ENCODE results near the gene EP400. TPM values are rescaled to one million over a fixed set of nuclear protein-coding genes. Genes with fewer than 3 reads are reported as not detected.

EP400 gene
- total RNA-seq, 6 experiments from 2014 or later = 27.5 to 35.3 (median 30.4) TPM

DNA sequence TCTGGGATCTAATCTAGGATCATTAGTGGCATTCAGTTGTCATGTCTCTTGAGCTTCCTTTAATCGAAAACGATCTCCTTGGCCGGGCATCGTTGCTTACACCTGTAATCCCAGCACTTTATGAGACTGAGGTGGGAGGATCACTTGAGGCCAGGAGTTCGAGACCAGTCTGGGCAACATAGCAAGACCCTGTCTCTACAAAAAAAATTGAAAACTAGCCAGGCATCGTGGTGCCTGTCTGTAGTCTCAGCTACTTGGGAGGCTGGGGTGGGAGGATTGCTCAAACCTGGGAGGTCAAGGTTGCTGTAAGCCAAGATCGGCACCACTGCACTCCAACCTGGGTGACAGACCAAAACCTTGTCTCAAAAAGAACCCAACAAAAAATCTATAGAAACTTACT, 11.7 kb upstream of the EP400 start:
- Mint-ChIP-seq H3K27ac (no peak overlapping the region; the same call in 1 of the 2 replicates), H3K9me3 (no peaks in the 10 kb centered on the region), H3K27me3 (ENCODE audit: insufficient read depth) (peaks cover 2% of the 10 kb centered on the region; the same call in 1 of the 2 replicates), H3K4me3 (no peak overlapping the region), H3K4me1 (ENCODE audit: low read depth) (no peaks in the 10 kb centered on the region), H3K36me3 (ENCODE audit: low read depth) (peaks cover 30% of the 10 kb centered on the region)
- no peak for DNase-seq
- TF ChIP-seq CTCF (IDR thresholded peaks at IDR 0.05) = no peak

- H3K27me3 Mint-ChIP-seq (ENCODE audit: insufficient read depth) = peaks cover 2% of the 10 kb centered on the region; the same call in 1 of the 2 replicates
- no peaks in the 10 kb centered on the region for H3K9me3 Mint-ChIP-seq
- H3K4me1 Mint-ChIP-seq (ENCODE audit: low read depth) = no peaks in the 10 kb centered on the region
- TF ChIP-seq CTCF (IDR thresholded peaks at IDR 0.05) = no peak
- H3K27ac Mint-ChIP-seq = no peak overlapping the region
- H3K36me3 Mint-ChIP-seq (ENCODE audit: low read depth) = peaks cover 27% of the 10 kb centered on the region
- DNase-seq = no peak
- no peak overlapping the region for H3K4me3 Mint-ChIP-seq
These were observed 10.7 kb upstream of the EP400 start for GRCh38 chr12:131939007-131939406.

GRCh38 chr12:131940141-131940547, 9.6 kb upstream of the EP400 start:
- Mint-ChIP-seq H3K36me3 (ENCODE audit: low read depth) (peaks cover 27% of the 10 kb centered on the region), H3K9me3 (no peaks in the 10 kb centered on the region), H3K4me3 (no peak overlapping the region), H3K27ac (no peak overlapping the region), H3K27me3 (ENCODE audit: insufficient read depth) (peaks cover 2% of the 10 kb centered on the region; the same call in 1 of the 2 replicates), H3K4me1 (ENCODE audit: low read depth) (no peaks in the 10 kb centered on the region)
- no peak for DNase-seq
- no peak for TF ChIP-seq CTCF (IDR thresholded peaks at IDR 0.05)

DNA sequence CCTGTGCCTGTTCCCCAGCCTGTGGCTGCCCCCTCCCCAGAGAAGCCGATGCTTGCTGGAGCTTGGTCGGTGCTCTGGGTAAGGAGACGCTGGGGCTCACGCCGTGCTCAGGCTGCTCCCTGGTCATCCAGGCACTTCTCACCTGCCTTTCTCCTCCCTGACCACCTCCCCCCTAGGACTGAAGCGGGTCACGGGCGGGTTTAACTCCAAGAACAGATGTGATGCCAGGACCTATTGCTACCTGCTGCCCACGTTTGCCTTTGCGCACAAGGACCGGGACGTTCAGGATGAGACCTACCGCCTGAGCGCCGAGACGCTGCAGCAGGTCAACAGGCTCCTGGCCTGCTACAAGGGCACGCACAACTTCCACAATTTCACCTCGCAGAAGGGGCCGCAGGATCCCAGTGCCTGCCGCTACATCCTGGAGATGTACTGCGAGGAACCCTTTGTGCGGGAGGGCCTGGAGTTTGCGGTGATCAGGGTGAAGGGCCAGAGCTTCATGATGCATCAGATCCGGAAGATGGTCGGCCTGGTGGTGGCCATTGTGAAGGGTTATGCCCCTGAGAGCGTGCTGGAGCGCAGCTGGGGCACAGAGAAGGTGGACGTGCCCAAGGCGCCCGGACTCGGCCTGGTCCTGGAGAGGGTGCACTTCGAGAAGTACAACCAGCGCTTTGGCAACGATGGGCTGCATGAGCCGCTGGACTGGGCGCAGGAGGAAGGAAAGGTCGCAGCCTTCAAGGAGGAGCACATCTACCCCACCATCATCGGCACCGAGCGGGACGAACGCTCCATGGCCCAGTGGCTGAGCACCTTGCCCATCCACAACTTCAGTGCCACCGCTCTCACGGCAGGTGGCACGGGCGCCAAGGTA, 8.4 kb upstream of the EP400 start:
- DNase-seq = no peak
- H3K27ac Mint-ChIP-seq = no peak overlapping the region
- no peak for TF ChIP-seq CTCF (IDR thresholded peaks at IDR 0.05)

DNA sequence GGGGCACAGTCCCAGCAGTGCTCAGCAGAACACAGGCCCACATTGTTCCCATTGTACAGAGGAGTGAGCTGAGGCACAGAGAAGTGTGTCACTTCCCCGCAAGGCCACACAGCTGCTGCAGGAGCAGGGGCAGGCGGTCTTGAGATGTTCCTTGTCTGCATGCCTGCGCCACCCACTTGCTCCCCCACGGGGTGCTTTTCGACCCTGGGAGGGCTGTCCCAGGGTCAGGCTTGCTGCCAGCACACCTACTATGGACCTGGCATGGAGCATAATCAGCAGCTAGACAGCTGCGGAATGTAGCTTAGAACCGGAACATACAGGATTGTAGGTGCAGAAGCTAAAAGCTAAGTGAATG, 7.8 kb upstream of the EP400 start:
- DNase-seq = no peak
- H3K36me3 Mint-ChIP-seq (ENCODE audit: low read depth) = peaks cover 27% of the 10 kb centered on the region
- peaks cover 3% of the 10 kb centered on the region; the same call in 1 of the 2 replicates for H3K27me3 Mint-ChIP-seq (ENCODE audit: insufficient read depth)
- no peaks in the 10 kb centered on the region for H3K9me3 Mint-ChIP-seq
- H3K27ac Mint-ChIP-seq = no peak overlapping the region
- no peak overlapping the region for H3K4me3 Mint-ChIP-seq
- H3K4me1 Mint-ChIP-seq (ENCODE audit: low read depth) = no peaks in the 10 kb centered on the region
- TF ChIP-seq CTCF (IDR thresholded peaks at IDR 0.05) = no peak

More for the DNA sequence above, 8.4 kb upstream of the EP400 start:
- Mint-ChIP-seq H3K36me3 (ENCODE audit: low read depth) (peaks cover 27% of the 10 kb centered on the region), H3K4me1 (ENCODE audit: low read depth) (no peaks in the 10 kb centered on the region), H3K9me3 (no peaks in the 10 kb centered on the region), H3K27me3 (ENCODE audit: insufficient read depth) (peaks cover 3% of the 10 kb centered on the region; the same call in 1 of the 2 replicates), H3K4me3 (no peak overlapping the region)

All from HFFc6 (cell line).